ENCODE data around the gene PRKAA2. TPM values are rescaled to one million over a fixed set of nuclear protein-coding genes. Genes with fewer than 3 reads are reported as not detected.
A peak's percentile ranks its signal among the peaks of the same experiment; 100 is the strongest.

PRKAA2 gene
- total RNA-seq, 1 donor from 2014 or later: 2.1 TPM

DNA sequence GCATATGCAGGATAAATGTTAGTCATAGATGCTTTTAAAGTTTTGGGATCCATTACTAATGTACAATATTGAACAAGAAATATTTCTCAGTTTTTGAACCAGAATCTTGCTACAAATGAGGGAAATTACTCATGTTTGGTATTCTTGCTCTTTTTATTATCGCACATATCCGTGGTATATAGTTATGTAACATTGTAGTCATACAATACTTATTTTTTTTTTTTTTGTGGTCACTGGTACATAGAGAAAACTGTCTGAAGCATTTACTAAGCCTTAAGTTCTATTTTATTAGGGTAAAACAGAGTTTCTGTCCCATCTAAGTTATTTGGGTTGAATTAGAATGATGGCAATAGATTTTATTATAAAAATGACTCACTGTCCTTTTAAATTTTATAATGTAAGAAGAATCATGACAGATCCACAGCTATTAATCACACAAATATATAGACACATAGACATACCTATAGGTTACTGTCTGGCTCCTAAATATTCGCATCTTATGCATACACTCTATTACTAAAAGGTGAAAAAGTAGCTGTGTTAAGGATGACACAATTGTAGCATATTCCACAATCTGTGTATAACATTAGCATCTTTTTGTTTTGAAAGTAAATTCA lies 18.0 kb upstream of the PRKAA2 start:
- FAIRE-seq (no peak), DNase-seq (ENCODE audit: low read depth) (no peak)
- TF ChIP-seq, protein P1, sequence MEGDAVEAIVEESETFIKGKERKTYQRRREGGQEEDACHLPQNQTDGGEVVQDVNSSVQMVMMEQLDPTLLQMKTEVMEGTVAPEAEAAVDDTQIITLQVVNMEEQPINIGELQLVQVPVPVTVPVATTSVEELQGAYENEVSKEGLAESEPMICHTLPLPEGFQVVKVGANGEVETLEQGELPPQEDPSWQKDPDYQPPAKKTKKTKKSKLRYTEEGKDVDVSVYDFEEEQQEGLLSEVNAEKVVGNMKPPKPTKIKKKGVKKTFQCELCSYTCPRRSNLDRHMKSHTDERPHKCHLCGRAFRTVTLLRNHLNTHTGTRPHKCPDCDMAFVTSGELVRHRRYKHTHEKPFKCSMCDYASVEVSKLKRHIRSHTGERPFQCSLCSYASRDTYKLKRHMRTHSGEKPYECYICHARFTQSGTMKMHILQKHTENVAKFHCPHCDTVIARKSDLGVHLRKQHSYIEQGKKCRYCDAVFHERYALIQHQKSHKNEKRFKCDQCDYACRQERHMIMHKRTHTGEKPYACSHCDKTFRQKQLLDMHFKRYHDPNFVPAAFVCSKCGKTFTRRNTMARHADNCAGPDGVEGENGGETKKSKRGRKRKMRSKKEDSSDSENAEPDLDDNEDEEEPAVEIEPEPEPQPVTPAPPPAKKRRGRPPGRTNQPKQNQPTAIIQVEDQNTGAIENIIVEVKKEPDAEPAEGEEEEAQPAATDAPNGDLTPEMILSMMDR (IDR thresholded peaks at IDR 0.05; ENCODE audit: insufficient read depth, low read length, severe bottlenecking): no peak
- H3K27me3 ChIP-seq (ENCODE audit: control insufficient read depth, insufficient read depth, low read length): no peaks in the 10 kb centered on the region
- H3K4me3 ChIP-seq (ENCODE audit: low read depth, low read length): no peak overlapping the region
- H3K36me3 ChIP-seq (ENCODE audit: control insufficient read depth, insufficient read depth, low read length): no peaks in the 10 kb centered on the region

GRCh38 chr1:56627636-56628039 lies 17.5 kb upstream of the PRKAA2 start:
- no peaks in the 10 kb centered on the region for H3K36me3 ChIP-seq (ENCODE audit: control insufficient read depth, insufficient read depth, low read length)
- DNase-seq (ENCODE audit: low read depth) (peak; percentile 38), FAIRE-seq (no peak)
- TF ChIP-seq, protein P1 (IDR thresholded peaks at IDR 0.05; ENCODE audit: insufficient read depth, low read length, severe bottlenecking): no peak
- no peak overlapping the region for H3K4me3 ChIP-seq (ENCODE audit: low read depth, low read length)
- H3K27me3 ChIP-seq (ENCODE audit: control insufficient read depth, insufficient read depth, low read length): no peaks in the 10 kb centered on the region

DNA sequence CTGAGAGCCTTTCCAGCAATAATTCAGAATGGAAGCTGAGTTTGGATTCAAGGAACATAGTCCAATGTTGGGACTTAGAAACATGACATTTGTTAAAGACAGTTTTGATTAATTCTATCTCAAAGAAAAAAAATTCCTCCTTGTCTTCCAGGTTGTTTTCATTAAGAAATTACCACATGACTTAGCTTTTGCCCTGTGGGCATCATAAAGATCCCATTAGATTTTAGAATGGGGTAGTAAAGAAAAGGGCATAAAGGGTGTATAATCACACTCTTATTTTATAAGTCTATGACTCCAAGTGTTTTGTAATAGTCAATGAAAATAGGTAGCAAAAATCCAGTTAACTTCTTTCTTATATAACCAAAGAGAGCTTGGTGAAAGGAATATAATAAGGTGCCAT lies 14.3 kb upstream of the PRKAA2 start:
- H3K4me3 ChIP-seq (ENCODE audit: low read depth, low read length): no peak overlapping the region
- FAIRE-seq: no peak
- H3K36me3 ChIP-seq (ENCODE audit: control insufficient read depth, insufficient read depth, low read length): no peaks in the 10 kb centered on the region
- no peaks in the 10 kb centered on the region for H3K27me3 ChIP-seq (ENCODE audit: control insufficient read depth, insufficient read depth, low read length)
- no peak for DNase-seq (ENCODE audit: low read depth)
- TF ChIP-seq, protein P1 (IDR thresholded peaks at IDR 0.05; ENCODE audit: insufficient read depth, low read length, severe bottlenecking): no peak

DNA sequence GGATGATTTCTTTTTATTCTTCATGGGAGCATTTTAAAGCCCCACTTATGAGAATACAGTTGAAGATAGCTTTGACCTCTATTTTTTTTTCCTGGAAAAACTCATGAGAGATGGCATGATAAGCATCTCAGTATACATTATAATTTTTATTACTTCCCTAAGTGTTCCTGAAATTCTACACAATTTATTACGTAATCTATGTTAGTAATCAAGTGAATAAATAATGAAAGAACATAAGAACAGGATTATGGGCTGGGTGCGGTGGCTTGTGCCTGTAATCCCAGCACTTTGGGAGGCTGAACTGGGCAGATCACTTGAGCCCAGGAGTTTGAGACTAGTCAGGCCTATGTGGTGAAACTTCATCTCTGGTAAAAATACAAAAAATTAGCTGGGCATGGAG lies 13.2 kb upstream of the PRKAA2 start:
- no peak overlapping the region for H3K4me3 ChIP-seq (ENCODE audit: low read depth, low read length)
- TF ChIP-seq, protein P1 (IDR thresholded peaks at IDR 0.05; ENCODE audit: insufficient read depth, low read length, severe bottlenecking): no peak
- FAIRE-seq (no peak), DNase-seq (ENCODE audit: low read depth) (no peak)
- no peaks in the 10 kb centered on the region for H3K27me3 ChIP-seq (ENCODE audit: control insufficient read depth, insufficient read depth, low read length)
- no peaks in the 10 kb centered on the region for H3K36me3 ChIP-seq (ENCODE audit: control insufficient read depth, insufficient read depth, low read length)

- FAIRE-seq (no peak), DNase-seq (ENCODE audit: low read depth) (no peak)
- no peak overlapping the region for H3K4me3 ChIP-seq (ENCODE audit: low read depth, low read length)
- no peaks in the 10 kb centered on the region for H3K27me3 ChIP-seq (ENCODE audit: control insufficient read depth, insufficient read depth, low read length)
- H3K36me3 ChIP-seq (ENCODE audit: control insufficient read depth, insufficient read depth, low read length): no peaks in the 10 kb centered on the region
- TF ChIP-seq, protein P1 (IDR thresholded peaks at IDR 0.05; ENCODE audit: insufficient read depth, low read length, severe bottlenecking): no peak
These were observed 10.1 kb upstream of the PRKAA2 start for GRCh38 chr1:56634981-56635380.

DNA sequence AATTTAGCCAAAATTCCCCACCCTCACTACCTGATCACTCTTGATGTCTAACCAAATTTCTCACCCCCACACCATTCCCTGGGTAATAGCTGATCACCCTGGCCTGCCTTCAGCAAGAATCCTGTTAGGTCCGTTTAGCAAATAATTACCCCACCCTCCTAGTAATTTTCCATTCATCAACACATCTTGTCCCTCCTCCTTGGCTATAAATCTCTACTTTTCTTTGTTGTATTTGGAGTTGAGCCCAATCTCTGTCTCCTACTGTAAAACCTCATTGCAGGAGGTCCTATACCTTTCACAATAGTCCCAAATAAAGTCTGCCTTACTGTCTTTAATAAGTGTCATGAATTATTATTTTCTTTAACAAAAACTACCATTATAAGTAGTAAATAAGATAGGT lies 6.9 kb upstream of the PRKAA2 start:
- TF ChIP-seq, protein P1 (IDR thresholded peaks at IDR 0.05; ENCODE audit: insufficient read depth, low read length, severe bottlenecking): no peak
- no peak for FAIRE-seq
- DNase-seq (ENCODE audit: low read depth): no peak
- Histone ChIP-seq H3K36me3 (ENCODE audit: control insufficient read depth, insufficient read depth, low read length) (no peaks in the 10 kb centered on the region), H3K4me3 (ENCODE audit: low read depth, low read length) (no peak overlapping the region), H3K27me3 (ENCODE audit: control insufficient read depth, insufficient read depth, low read length) (no peaks in the 10 kb centered on the region)
